Activated T-cell treated with anti-CD3 and anti-CD28 coated beads for 24 hours (primary cell): ENCODE measurements around the gene ALDH3B2.
A peak's percentile ranks its signal among the peaks of the same experiment; 100 is the strongest.
"Not testable (repeated sequence)": the region's sequence is repeated elsewhere in the genome, so short reads cannot be mapped to it uniquely, and the experiment has no call there.

Experiments
- DNase-seq: peaks from one replicate; pipeline ENCODE4 v3.0.0-alpha.2; 2020; ENCODE audit warnings: low read depth

Gene ALDH3B2

DNA sequence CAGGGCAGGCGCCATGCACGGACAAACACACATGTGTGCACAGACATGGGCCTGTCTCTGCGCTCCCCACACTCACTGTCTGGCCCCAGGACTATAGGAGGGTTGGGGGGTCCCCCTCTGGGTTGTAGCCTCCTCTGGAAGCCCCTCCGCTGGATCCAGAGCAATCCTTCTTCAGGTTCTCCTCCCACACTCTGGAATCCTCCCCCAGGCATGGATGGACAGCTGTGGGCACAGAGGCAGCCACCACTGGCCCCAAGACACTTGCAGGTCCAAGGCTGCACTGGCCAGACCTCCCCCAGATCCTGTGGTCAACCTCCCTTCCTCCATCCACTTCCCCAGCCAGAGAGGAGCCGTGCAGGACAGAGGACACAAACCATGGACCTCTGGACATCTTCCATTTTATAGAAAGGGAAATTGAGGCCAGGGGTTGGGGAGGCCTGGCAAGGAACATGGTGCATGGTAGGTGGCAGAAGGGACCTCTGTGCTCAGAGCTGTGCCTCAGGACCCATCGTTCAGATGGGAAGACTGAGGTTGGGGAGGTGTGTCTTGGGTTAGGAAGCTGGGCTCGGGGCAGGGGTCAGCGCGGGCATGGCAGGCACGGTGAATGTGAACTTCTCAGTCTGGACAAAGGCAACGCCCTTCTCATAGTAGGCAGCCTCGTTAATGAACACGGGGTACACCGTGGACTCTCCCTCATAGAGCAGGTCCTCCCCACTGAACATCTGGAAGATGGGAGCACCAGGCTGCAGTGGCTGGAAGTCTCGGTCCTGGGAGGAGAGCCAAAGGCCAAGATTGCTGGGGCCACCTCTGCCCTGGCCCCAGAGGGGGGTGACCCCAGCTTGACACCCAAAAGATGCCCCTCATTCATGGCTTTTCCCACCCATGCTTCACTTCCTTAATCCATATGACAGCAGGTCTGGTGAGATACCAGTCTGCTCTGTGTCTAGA is 32.0 kb downstream of the ALDH3B2 start:
- DNase-seq: no peak

DNA sequence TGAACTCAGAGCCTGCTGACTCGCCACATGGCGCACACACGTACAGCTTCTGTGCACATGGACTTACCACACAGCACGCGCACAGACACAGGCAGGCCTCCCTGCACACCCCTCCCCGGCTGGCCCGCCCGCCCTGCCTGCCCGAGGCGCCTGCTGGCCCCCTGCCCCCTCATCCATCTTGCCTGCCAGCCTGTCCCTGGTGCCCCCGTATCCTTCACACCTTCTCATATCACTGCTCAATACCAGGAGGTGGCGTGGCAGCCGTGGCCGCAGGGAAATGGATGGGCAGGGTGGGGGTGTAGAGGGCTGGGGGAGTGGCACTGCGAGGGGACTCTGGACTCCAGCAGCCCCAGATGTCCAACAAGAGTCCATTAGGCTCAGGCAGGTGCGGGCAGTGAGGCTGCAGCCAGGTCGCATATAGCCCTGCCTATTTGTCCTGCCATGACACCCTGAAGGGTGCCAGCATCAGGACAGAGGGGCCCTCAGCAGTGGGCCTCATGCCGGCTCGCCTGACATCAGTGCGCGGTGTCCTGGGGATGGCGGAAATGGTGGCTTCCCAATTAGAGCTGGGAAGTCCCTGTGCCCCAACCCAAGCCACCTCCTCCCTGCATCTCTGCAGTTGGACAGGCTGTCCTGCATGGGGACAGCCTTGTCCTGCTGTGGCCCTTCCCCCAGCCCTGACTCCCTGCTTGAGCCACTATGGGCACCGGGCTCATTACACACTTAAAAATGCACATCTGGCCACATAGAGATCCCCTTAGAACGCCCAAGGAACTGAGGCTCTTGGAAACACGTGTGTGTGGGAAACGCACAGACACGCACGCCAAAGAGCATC is 32.9 kb downstream of the ALDH3B2 start:
- no peak for DNase-seq

DNA sequence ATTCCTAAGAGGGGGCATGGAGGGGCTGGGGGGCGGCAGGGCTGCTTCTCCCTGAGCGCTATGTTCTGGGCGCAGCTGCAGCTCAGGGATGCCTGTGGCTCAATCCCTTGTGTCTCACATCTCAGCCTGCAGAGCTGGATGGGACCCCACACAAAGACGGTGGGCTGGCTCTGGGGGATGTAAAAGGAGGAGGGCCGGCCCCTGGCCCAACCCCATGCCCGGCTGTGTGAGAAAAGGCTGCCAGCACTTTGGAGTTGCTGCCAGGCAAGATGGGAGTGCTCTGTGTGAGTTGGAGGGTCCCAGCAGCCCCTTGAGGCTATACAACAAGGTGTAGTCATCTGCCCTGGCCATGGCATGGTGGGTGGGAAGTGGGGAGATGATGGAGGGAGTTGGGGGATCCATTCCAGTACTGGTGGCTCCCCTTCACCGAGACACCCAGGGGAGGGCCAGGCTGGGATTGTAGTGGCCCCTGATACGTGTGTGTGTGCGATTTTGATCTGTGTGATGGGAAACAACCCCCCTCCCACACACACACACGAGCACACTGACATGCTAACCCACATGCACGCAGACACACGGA is 33.6 kb downstream of the ALDH3B2 start:
- no peak for DNase-seq

DNA sequence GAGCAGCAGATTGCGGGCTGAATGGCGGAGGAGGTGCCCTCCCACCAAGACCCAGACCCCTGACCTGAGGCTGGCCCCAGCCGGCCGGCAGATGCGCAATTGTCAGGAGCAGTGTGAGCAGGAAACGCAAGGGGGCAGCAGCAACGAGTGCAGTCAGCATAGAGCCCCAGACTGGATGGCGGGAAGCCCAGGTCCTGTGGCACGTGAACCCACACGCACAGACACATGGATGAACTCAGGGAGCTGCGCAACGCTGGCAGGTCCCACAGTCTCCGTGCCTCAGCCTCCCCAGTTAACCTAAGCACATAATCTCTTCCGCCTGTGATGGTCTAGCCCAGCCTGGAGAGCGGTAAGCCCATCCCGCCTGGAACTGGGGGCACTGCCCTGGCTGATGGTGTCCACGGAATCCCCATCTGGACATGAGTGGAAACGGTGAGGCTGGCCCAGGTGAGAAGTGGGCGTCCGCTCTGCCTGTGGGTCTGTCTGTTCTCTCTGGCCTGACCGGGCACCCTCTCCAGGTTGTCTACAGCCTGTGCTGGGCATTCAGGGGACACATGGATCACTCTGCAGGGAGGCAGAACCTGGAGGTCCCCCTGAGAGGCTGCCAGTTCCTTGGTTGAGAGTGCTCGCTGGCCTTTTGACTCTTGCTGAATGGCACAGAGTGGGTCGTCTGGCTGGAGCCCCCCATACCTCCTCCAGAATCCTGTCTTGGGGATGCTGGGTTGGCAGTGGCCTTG is 34.2 kb downstream of the ALDH3B2 start:
- peak; percentile 50 for DNase-seq

DNA sequence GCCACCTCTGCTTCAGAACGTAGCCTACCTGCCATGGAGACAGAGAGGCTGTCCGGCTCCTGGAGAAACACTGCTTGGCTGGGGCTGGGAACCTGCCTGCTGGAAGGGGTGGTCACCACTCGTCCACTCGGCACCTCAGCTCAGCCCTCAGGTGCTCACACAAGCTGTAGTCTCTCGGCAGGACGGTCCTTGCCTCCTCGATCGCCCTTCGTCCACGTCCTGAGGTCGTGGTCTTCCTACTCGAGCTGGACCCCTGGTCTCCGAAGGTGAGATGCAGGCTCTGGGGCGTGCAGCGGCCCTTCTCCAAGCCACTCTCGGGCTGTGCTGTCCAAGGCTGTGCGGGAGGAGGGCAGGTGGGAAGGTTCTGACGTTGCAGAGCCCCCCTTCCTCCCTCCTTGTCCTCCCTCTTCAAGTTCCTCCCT is 35.0 kb downstream of the ALDH3B2 start, which contains the start of gene TBX10:
TBX10 (minus strand) TSS at position 326 of the 422 bp plus-strand sequence; CDS start at position 35, 291 bp downstream.
- DNase-seq: no peak

DNA sequence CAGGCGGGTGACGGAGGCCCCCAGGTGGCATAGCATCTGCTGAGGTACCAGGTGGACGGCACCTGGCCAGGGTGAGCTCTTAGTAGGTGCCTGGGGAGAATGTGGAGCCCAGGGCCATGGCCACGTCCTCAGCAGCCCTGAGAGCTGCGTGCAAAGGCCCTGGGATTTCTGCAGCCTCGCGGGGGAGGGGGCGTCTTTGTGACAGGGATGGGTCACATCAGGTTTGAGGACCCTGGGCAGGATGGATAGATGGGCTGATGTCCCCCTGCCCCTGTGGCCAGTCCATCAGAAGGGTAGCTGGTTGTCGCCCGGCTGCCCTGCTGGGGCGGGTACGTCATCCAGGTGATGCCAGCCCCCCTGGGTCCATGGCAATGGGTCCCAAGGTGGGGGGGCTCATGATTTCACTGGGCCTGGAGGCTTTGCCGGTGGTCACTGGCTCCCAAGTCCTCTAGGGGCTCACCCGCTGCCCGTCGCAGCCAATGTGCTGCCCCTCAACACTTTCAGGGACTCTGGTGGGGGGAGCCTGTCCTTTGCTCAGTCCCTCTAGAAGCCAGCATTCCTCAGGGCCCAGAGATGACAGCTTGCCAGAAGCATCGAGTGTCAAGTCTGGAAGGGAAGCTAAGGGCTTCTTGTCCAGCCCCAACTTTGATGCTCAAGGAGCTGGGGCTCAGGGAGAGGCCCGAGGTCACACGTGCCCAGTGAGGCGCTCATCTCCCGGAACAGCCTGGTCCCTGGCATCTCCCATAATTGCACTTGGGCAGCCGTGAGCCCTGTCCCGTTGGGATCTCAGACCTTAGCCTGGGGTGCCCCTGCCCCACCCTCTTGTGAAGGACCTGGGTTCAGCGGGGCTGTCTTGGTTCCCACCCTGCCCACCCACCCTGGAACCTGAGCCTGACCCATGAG is 35.6 kb downstream of the ALDH3B2 start:
- DNase-seq: no peak

DNA sequence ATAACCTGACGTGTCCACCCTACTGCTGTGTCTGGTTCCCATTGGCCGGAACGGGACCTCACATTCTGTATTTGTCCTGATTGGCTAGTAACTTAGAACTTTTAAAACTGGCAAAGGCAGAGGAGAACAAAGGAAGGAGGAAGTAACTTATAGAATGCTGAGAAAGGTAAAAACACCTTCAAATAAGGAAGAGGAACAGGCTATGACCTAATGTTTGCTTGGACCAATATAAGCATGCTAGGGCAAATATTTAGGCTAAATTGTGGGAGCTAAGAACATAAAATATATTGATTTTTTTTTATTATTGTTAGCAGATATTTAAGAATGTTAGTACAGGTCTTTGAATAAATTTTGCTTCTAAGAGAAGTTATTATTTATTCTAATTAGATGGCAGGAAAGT is 37.0 kb downstream of the ALDH3B2 start:
- not testable (repeated sequence) for DNase-seq

DNA sequence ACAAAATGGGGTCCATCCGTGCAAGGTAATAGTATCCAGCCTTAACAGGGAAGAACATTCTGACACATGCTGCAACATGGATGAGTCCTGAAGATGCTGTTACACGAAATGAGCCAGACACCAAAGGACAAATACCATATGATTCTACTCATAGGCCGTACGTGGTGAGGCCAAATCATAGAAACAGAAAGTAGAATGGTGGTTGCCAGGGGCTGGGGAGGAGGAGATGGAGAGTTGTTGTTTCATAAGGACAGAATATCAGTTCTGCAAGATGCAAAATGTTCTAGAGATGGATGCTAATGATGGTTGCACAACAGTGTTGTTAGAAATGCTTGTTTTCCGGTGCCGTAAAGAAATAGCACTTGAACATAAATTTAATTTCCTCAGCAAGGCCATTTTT is 37.5 kb downstream of the ALDH3B2 start:
- DNase-seq: no peak

DNA sequence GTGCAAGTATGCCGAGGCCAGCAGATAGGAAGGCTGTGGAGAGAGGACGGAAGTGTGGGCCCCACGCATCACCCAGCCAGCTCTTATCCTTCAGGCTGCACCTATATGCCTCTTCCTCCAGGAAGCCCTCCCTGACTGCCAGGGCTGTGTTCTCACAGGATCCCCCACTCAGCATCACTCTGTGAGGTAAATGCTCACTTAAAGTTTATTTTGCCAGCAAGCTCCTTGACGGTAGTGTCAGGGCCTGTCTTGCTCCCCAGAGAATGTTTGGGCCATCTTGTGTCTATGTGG is 39.2 kb downstream of the ALDH3B2 start:
- no peak for DNase-seq

DNA sequence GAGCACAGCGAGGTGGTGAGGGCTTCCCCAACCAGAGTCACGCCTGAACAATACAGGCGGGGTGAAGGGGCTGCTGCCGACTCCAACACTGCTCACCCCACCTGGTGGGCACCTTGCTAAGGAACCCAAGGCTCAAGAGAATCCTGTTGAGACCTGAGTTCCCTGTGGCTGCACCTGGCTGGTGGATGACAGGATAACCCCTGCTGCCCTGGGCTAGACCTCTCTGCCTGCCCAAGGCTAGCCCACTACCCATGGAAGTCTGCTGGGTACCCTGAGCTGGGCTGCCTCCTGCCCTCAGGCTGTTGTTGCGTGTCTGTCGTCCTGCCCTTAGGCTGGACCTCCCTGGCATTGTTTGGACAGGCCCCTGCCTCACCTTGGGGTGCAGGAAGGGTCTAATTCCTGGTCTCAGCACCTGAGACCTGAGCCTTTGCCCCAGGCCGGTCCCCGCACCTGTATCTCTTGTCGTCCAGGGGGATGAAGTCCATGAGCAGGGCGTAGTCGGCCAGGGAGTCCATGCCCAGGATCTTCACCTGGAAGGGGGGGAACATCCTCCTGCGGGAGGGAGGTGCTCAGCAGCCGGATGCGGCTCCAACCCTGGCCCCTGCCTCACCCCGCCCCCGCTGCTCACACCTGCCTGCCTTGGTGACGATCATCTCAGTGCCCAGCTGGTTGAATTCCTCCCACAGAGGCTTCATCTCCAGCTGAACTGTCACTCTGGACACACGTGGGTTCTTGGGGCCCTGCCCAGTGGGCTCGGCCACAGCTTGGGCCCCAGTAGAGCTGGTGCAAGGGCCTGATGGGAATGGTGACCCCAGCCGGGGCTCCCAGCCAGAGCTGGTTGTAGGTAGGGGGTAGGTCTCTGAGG is 39.8 kb downstream of the ALDH3B2 start:
- no peak for DNase-seq

DNA sequence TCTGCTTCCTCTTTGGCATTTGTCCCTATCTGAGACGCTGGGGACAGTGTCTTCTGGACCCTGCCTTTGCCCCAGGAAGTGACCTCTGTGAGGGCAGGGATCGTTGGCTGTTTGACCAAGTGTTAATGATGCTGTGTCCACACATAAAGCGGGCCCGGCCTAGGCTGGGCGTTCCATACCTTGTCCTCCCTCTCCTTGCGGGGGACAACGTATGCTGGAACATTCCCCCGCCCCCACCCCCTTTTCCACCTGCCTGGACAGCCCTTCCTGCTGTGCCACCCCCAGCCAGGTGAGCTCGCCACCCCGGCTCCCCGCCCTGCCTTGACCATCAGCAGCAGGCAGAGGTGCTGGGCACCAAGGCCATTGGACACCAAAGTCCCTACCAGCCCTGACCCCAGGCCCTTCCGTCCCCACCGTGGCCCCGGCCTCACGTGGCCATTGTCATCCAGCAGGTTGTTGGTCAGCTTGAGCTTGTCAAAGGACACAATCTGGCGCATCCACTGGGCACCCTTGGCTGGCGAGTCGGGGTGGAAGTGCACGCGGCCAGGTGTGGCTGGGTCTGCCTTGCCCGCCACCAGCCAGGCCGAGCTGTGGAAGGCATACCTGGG is 40.6 kb downstream of the ALDH3B2 start:
- no peak for DNase-seq

DNA sequence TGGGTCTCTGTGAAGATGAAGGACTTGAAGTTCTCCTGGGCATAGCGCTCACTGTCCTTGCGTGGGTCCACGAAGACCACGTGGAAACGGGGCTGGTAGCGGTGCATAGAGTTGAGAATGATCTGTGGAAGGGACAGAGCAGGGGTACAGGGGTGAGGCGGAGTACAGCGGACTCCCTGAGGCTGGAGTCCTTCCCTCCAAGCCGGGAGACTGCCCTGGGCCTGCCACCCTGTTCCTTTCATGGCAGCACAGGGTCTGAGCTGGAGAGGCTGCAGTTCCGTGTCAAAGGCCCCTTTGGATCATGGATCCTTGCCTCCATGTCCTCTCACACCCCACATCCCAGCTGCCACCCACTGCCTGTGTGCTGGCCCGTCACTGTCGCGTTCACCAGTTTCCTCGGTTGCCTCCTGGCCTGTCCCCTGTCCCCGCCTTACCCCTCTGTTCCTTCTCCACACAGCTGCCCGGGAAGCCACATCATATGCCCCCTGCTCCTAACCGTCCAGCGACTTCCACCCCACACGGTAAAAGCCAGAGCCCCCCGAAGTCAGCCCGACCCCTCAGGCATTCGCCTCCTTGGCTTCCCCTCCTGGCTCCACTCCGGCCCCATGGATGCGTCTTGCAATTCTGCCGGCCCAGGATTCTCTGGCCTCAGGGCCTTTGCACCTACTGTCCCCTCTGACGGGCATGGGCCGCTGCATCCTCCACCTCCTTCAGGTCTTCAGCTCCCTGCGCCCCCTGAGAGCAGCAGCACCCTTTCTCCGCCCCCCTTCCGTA is 41.3 kb downstream of the ALDH3B2 start:
- DNase-seq: no peak

DNA sequence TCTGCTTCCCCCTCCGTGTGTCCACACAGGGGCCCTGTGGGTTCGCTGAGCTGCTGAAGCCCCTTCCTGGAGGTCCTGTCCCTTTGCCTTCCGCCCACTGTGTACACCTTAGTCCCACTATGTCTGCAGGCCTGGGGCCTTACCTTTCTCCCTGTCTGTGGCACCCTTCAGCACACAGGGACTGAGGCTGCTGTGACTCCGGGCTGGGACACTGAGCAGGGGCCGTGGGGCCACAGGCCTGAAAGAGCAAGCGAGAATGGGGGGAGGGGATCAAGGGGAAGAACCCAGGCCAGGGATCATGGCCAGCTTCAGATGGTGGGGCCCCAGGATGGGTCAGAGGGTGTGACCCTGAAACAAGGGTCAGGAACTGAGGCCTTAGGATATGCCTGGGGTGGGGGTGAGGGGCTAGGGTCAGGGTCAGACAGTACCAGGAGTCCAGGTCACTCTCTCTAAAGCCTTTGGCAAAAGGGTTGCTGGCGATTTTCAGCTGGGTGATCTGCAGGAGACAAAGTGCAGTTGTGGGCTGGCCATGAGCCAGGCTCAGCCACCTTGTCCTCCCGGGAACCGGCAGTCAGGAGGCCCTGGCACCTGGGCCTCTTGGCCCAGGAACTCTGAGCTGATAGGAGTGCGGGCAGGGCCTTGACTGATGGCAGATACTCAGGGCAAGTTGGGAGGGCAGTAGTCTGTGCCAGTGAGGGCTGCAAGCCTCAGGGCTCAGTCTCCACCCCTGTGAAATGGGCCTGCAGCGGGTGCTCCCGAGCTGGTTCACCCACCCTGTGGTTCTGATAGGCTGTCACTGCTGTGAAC is 42.0 kb downstream of the ALDH3B2 start:
- no peak for DNase-seq

DNA sequence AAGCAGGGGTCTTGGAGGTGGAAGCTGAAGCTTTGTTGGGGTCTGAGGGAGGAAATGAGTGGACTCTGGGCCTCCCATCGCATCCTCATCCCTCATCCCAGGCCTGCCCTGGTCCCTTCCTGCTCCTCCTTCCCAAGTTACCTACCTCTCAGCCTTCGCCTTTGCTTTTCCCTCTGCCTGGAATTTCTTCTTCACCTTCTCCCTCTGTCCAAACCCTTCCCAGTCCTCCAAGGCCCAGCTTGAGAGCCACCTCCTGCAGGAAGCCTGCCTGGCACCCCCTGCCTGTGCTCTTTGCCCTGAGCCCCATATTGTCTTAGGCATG is 42.6 kb downstream of the ALDH3B2 start:
- DNase-seq: no peak

DNA sequence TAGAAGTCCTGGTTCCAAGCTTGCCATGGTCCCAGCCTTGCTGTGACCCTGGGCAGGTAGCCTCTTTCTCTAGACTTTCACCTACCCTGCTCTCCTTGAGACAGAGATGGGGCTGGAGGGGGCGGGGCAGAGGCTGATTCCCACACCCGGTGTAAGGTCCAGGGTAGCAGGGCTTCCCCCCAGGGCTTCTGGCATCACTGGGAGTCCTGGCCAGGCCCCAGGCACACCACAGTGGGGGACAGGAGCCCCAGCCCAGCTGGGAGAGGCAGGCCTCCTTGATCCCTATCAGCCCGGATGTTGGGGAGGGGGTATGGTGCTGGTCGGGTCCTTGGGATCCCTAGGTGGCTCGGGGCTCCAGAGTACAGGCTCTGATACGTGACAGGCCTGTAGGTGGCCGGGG is 43.0 kb downstream of the ALDH3B2 start:
- no peak for DNase-seq

DNA sequence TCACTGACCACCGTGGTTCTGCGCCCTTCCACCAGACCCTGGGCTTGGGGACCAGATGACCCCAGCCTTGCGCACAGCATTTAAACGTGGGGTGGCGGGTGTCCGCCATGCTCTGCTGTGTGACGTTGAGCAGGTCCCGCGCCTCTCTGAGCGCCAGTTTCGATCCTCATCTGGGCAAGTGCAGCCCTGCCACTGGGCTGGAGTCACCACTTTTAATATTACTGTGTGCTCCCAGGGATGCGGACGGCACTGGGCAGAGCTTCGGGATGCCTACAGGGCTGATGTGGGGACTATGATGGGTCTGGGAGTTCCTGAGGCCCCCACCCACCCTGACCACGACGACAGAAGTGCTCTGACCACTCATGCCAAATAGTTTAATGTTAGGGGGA is 43.5 kb downstream of the ALDH3B2 start:
- no peak for DNase-seq

DNA sequence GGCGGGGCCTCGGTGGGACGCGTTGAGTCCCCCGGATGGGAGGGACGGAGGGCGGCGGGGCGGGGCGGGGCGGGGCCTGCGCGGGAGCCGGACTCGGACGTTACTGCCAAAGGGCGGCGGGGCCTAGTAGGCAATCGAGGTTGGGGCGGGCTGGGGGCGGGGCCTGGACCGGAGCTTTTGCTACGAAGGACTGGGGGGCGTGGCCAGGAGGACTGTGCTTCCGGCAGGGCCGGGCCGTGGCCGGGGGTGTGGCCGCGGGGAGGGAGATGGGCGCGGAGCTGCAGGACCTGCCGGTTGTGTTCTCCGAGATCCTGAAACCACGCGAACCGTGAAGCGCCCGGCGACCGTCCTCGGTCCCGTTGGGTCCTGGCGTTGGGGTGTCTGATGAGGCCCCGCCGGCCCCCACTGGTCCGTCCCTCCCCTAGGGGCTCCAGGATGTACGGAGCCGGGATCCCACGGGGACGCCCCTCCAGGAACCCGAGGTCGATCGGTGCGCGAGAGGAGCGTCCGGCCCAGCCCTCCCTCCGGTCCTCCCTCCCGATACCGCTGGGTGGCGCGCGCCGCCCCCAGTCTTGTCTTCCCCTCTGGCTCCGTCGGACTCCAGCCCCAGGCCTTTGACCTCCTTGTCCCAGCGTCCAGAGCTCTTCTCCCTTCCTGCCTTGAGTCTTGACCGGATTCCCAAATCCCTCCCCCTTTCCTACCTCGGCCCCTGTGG is 44.0 kb downstream of the ALDH3B2 start:
- DNase-seq: peak; percentile 92
